K562 (cell line): ENCODE data around the gene ASB13.

Source experiments
- HDAC1 ChIP-seq, 2 experiments: fragments of 450-650 bp; IDR thresholded peaks; 2 replicates each; pipeline ENCODE4 v1.6.1; 2016 to 2017; ENCODE audit warnings: inconsistent platforms in 1 of 2, mild to moderate bottlenecking in 1 of 2, moderate library complexity in 1 of 2
- TF ChIP-seq, protein P1 (sequence below), 2 experiments: fragments of 200-800 bp in 1 of 2; sonication (Bioruptor generic) in 1 of 2; sonication (generic) in 1 of 2; formaldehyde crosslinking in 1 of 2; IDR thresholded peaks in 1 of 2; conservative IDR thresholded peaks in 1 of 2; 2 replicates each; pipeline versions ENCODE4 v1.5.0 to v1.6.1; 2016 to 2020; ENCODE audit warnings: missing compliant biosample characterization in 1 of 2, missing genetic modification characterization in 1 of 2, missing genetic modification reagents in 1 of 2

DNA sequence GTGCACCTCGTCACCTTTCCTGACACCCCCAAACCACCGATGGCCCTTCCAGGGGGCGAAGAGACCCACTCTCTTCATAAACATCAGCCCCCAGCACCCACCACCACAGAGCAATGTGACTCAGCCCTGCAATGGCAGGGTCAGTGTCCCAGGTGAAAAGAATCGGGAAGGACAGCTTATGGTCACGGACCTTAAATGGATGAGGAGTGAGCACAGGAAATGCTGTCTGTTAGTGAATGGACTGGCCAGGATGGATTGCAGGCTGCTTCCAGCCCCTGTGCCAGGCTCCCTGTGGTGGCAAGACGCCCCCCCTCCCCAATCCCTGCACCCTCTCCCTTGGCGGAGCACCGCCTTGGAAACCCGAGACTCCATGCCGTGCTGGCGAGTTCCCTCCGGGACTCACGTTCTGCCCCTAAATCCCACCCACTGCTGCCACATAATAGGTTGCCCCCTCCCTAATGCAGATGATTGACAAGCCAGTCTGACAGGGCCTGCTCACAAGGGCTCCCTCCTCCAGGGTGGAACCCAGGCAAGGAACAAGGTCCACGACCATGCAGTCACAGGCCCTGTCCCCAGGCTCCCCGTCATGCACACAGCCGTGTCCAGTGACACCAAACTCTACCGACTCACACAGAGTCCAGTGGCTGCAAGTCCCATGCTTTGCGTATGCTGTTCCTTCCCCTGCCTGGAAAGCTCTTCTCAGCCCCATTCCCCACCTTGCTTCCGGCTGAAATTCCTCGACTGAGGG lies 7.3 kb downstream of the ASB13 start:
- TF ChIP-seq, protein P1, sequence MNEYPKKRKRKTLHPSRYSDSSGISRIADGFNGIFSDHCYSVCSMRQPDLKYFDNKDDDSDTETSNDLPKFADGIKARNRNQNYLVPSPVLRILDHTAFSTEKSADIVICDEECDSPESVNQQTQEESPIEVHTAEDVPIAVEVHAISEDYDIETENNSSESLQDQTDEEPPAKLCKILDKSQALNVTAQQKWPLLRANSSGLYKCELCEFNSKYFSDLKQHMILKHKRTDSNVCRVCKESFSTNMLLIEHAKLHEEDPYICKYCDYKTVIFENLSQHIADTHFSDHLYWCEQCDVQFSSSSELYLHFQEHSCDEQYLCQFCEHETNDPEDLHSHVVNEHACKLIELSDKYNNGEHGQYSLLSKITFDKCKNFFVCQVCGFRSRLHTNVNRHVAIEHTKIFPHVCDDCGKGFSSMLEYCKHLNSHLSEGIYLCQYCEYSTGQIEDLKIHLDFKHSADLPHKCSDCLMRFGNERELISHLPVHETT (CRISPR knock-in tag; conservative IDR thresholded peaks at IDR 0.05 in 1 of 2, IDR thresholded peaks at IDR 0.05 in 1 of 2): no peak
- no peak for TF ChIP-seq HDAC1 (IDR thresholded peaks at IDR 0.05)
